Fibroblast of mammary gland (primary cell): ENCODE measurements around the gene PIEZO2.

ENCODE experiments used
- DNase-seq: peaks from one replicate; pipeline ENCODE4 v3.0.0-alpha.2; 2010; ENCODE audit warnings: low read depth
- H3K4me3 ChIP-seq: 2 replicates; pipeline ENCODE4 v1.5.1; 2011; ENCODE audit warnings: low read depth, mild to moderate bottlenecking, low read length, moderate library complexity; ENCODE audit not compliant: control insufficient read depth
- TF ChIP-seq, protein P1 (sequence below): conservative IDR thresholded peaks from 2 replicates; pipeline ENCODE4 v1.5.1; 2011; ENCODE audit warnings: low read depth, low read length, inconsistent platforms; ENCODE audit not compliant: control insufficient read depth, insufficient read depth

Gene PIEZO2

GRCh38 chr18:10723496-10723895 lies 425.9 kb downstream of the PIEZO2 start:
- TF ChIP-seq, protein P1, sequence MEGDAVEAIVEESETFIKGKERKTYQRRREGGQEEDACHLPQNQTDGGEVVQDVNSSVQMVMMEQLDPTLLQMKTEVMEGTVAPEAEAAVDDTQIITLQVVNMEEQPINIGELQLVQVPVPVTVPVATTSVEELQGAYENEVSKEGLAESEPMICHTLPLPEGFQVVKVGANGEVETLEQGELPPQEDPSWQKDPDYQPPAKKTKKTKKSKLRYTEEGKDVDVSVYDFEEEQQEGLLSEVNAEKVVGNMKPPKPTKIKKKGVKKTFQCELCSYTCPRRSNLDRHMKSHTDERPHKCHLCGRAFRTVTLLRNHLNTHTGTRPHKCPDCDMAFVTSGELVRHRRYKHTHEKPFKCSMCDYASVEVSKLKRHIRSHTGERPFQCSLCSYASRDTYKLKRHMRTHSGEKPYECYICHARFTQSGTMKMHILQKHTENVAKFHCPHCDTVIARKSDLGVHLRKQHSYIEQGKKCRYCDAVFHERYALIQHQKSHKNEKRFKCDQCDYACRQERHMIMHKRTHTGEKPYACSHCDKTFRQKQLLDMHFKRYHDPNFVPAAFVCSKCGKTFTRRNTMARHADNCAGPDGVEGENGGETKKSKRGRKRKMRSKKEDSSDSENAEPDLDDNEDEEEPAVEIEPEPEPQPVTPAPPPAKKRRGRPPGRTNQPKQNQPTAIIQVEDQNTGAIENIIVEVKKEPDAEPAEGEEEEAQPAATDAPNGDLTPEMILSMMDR = no peak
- DNase-seq = no peak

GRCh38 chr18:10718809-10719208 lies 430.6 kb downstream of the PIEZO2 start:
- no peak for DNase-seq
- H3K4me3 ChIP-seq = no peak overlapping the region
- TF ChIP-seq, protein P1 = no peak

More at GRCh38 chr18:10723496-10723895, 425.9 kb downstream of the PIEZO2 start:
- no peak overlapping the region for H3K4me3 ChIP-seq

DNA sequence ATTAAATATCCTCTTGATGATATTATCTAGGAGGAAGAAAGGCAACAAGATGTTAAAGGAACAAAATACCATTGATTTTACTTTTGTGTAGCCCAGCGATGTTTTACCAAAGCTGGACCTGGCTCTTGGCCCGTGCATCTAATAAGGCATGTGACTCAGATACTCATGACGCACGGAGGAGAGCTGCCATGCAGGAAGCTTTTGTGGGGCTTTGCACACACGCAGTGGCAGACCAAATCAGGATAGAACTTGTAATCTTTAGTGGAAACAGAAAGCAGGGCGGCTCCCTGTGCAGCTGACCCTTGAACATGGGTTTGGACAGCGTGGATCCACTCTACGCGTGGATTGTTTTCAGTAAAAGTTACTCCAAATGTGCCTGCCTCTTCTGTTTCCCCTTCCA lies 433.6 kb downstream of the PIEZO2 start:
- DNase-seq = peak; percentile 88
- TF ChIP-seq, protein P1 = no peak
- H3K4me3 ChIP-seq = no peak overlapping the region

- TF ChIP-seq, protein P1 = no peak
- DNase-seq = no peak
- H3K4me3 ChIP-seq = no peak overlapping the region
Observed at GRCh38 chr18:10713409-10713808, 436.0 kb downstream of the PIEZO2 start.

- H3K4me3 ChIP-seq = no peak overlapping the region
- no peak for DNase-seq
- TF ChIP-seq, protein P1 = no peak
Observed at GRCh38 chr18:10707294-10707693, 442.1 kb downstream of the PIEZO2 start.

DNA sequence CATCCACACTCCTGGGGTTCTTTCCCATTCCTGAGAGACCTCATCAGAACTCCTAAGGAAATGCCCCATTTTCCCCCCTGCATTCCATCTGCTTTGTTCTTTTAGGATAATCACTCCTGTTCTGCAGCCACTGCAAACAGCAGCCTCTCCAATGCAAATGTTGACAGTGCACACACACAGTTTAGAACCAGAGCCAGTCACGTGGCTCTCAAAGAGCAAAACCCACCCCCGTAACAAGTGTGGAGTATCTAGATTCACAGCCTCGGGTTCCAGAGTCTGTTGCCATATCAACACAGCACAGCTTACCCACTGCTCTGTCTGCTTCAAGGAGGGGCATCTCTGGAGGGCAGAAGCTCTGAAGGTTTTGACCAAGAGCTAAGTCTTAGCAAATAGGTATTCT lies 443.6 kb downstream of the PIEZO2 start:
- no peak for DNase-seq
- no peak overlapping the region for H3K4me3 ChIP-seq
- TF ChIP-seq, protein P1 = no peak

DNA sequence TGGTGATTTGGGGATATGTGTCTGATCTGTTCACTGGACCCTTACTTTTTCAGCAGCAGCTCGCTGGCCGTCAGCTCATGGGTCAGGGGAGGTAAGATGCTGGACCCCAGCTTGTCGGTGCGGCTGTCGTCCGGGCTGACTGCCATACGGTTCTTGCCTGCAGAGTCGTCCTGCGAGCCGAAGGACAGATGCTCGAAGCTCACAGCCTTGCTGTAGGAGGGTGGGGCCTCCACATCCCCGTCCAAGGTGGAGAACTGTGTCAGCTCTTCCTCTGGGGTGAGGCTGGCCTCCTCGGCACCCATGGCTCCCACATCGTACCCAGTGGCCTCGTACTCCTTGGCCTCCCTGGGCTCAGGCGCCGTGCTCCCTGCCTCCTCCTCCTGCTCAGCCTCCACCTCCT lies 444.1 kb downstream of the PIEZO2 start:
- H3K4me3 ChIP-seq = no peak overlapping the region
- TF ChIP-seq, protein P1 = no peak
- DNase-seq = no peak
